Eye (tissue), 1 donor: Measurements from ENCODE around the gene CST7.

ENCODE experiments used
- DNase-seq: peaks from one replicate; pipeline ENCODE4 v3.0.0-alpha.2; 2015

CST7 gene

GRCh38 chr20:25006431-25007167 is 57.5 kb downstream of the CST7 start:
- no peak for DNase-seq

- no peak for DNase-seq
These were observed 58.6 kb downstream of the CST7 start for GRCh38 chr20:25007491-25008305.

DNA sequence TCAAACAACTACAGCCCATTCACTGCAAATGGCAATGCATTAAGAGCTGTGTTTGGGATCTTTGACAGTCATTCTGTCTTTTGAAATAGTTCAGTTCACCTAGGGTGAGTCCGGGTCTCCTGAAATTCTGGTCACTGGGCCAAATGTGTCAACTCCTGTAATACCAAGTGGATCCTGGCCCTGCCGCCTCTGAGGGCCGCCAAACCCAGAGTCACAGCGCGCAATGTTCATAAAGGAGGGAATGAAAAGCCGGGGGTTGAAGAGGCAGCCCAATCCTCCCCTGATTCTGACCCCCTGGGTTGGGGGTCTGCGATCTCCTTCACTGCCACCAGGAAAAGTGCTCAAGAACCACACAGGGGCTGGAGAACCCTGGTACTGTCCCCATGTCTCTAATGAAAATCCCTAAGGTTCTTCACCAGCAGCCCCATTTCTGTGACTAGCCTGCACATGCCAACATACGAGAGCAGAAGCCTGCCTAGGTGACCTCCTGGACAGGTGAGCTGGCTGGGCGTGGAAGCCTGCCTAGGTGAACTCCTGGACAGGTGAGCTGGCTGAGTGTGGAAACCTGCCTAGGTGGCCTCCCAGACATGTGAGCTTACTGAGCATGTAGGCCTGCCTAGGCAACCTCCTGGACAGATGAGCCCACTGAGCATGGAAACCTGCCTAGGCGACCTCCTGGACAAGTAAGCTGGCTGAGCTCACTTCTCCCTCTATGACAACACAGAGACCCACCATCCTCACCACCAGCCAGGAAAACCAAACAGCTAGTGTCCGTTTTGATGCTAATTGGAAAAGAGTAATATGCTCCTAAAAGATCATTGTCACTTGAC is 59.5 kb downstream of the CST7 start:
- DNase-seq = no peak
